ENCODE data around the gene BAZ2B. TPM values are rescaled to one million over a fixed set of nuclear protein-coding genes. Genes with fewer than 3 reads are reported as not detected.
A peak's percentile ranks its signal among the peaks of the same experiment; 100 is the strongest.

Gene BAZ2B
- total RNA-seq, 3 donors from 2014 or later: 58.9 to 98.1 (median 72.5) TPM

DNA sequence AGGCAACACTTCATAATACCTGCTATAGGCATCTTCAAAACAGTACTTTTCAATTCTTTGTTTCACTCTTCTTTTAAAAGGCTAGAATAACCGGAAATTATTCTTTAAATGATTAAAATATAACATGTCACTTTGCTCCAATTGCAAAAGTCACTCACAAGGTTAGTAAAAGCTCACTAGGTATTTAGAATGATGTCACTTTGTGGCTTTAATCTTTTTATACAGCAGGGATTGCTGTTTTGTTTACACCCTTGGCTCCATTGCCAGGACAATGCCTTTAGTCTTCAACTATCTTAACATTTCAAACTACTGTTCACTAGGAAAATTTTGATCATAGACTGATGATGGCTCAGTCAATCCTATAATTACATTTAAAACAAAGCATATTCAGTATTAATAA lies 157.1 kb downstream of the BAZ2B start:
- Histone ChIP-seq H3K9me3 (no peaks in the 10 kb centered on the region), H3K4me3 (no peak overlapping the region), H3K4me1 (ENCODE audit: low read depth) (peaks cover 23% of the 10 kb centered on the region), H3K36me3 (ENCODE audit: low read depth) (no peaks in the 10 kb centered on the region)
- intact Hi-C loops (cut with DNase I, micrococcal nuclease): no loop called here
- TF ChIP-seq, protein P1, sequence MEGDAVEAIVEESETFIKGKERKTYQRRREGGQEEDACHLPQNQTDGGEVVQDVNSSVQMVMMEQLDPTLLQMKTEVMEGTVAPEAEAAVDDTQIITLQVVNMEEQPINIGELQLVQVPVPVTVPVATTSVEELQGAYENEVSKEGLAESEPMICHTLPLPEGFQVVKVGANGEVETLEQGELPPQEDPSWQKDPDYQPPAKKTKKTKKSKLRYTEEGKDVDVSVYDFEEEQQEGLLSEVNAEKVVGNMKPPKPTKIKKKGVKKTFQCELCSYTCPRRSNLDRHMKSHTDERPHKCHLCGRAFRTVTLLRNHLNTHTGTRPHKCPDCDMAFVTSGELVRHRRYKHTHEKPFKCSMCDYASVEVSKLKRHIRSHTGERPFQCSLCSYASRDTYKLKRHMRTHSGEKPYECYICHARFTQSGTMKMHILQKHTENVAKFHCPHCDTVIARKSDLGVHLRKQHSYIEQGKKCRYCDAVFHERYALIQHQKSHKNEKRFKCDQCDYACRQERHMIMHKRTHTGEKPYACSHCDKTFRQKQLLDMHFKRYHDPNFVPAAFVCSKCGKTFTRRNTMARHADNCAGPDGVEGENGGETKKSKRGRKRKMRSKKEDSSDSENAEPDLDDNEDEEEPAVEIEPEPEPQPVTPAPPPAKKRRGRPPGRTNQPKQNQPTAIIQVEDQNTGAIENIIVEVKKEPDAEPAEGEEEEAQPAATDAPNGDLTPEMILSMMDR (IDR thresholded peaks at IDR 0.05): no peak
- DNase-seq (no peak), ATAC-seq (peak; percentile 53)

GRCh38 chr2:159457589-159457988 lies 158.8 kb downstream of the BAZ2B start:
- ATAC-seq: peak; percentile 92
- TF ChIP-seq, protein P1 (IDR thresholded peaks at IDR 0.05): no peak

DNA sequence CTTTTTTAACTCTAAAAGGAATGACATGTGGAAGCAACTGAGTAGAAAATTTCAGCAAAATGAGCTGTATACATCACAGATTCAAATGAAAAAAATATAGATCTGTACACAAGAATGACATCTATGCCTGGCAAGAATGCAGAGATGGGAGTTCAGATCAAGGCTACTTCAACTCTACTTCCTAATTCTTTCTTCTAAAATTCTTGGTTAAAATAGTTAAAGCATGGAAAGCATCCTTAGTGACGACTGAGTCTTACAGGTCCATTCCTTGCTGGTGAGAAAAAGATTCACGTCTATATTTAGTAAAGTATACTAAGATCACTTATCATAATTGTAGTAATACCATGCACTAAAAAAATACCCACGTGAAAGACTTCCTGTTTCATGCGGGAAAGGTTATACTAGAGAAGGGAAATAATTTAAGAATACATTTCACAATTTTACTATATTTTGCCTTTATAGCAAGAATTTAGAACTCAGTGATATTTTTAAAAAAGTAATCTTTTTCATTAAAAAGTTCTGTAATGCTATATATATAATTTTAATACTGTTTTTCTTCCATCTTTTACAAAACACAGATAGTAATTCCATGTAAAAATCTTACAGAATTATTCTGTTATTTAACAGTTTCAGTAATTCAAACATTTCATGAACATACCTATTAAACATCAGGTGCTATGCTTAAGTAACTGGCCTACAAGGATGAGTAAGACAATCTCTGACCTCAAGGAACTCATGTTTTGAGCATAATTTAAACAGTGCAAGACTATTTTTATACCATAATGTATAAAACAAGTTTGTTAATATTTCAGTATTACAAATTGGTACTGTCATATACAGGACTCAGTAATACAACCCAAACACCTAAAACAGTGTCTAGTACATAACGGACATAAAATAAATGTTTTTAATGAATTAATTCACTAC lies 159.6 kb downstream of the BAZ2B start:
- DNase-seq: no peak
- H3K4me3 ChIP-seq: no peak overlapping the region
- TF ChIP-seq, protein P1 (IDR thresholded peaks at IDR 0.05): no peak
- intact Hi-C loops (cut with DNase I, micrococcal nuclease): no loop called here
- ATAC-seq: no peak
- H3K9me3 ChIP-seq: no peaks in the 10 kb centered on the region
- H3K36me3 ChIP-seq (ENCODE audit: low read depth): no peaks in the 10 kb centered on the region
- H3K4me1 ChIP-seq (ENCODE audit: low read depth): peaks cover 23% of the 10 kb centered on the region

More at GRCh38 chr2:159457589-159457988, 158.8 kb downstream of the BAZ2B start:
- no peaks in the 10 kb centered on the region for H3K36me3 ChIP-seq (ENCODE audit: low read depth)
- intact Hi-C loops (cut with DNase I, micrococcal nuclease): no loop called here
- H3K9me3 ChIP-seq: no peaks in the 10 kb centered on the region
- DNase-seq: peak in 1 of 3 donors; percentile 10
- H3K4me3 ChIP-seq: no peak overlapping the region
- peaks cover 23% of the 10 kb centered on the region for H3K4me1 ChIP-seq (ENCODE audit: low read depth)

GRCh38 chr2:159455330-159455918 lies 160.9 kb downstream of the BAZ2B start:
- ATAC-seq (no peak), DNase-seq (no peak)
- intact Hi-C loops (cut with DNase I, micrococcal nuclease): no loop called here
- Histone ChIP-seq H3K4me1 (ENCODE audit: low read depth) (peaks cover 18% of the 10 kb centered on the region), H3K9me3 (no peaks in the 10 kb centered on the region), H3K4me3 (no peak overlapping the region), H3K36me3 (ENCODE audit: low read depth) (no peaks in the 10 kb centered on the region)
- TF ChIP-seq, protein P1 (IDR thresholded peaks at IDR 0.05): no peak

DNA sequence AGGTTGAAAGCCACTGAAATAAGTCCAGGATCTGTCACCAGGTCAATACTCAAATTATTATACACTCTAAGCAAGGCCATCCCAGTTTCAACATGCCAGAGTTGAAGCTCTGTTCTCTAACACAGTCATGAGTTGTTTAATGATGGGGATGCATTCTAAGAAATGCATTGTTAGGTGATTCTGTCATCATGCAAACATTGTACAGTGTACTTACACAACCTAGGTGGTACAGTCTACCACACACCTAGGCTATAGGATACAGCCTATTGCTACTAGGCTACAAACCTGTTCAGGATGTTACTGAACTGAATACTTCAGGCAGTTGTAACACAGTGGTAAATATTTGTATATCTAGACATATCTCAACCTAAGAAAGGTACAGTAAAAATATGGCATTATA lies 162.2 kb downstream of the BAZ2B start:
- intact Hi-C loops (cut with DNase I, micrococcal nuclease): no loop called here
- Histone ChIP-seq H3K4me3 (no peak overlapping the region), H3K4me1 (ENCODE audit: low read depth) (peaks cover 18% of the 10 kb centered on the region), H3K36me3 (ENCODE audit: low read depth) (no peaks in the 10 kb centered on the region), H3K9me3 (no peaks in the 10 kb centered on the region)
- ATAC-seq: peak; percentile 25
- TF ChIP-seq, protein P1 (IDR thresholded peaks at IDR 0.05): no peak
- no peak for DNase-seq
